ENCODE data around the gene CCDC92B. TPM values are rescaled to one million over a fixed set of nuclear protein-coding genes. Genes with fewer than 3 reads are reported as not detected.

CCDC92B gene
- total RNA-seq, 6 donors from 2014 or later = 0.34 TPM; not detected in 4

GRCh38 chr17:2797226-2797625 is 47.8 kb upstream of the CCDC92B start:
- no peak for TF ChIP-seq EP300 (IDR thresholded peaks at IDR 0.05)
- no peak for TF ChIP-seq POLR2A (IDR thresholded peaks at IDR 0.05)
- no peak for TF ChIP-seq CTCF (IDR thresholded peaks at IDR 0.05)
- TF ChIP-seq POLR2AphosphoS5 (IDR thresholded peaks at IDR 0.05) = no peak
- Histone ChIP-seq H3K27me3 (no peaks in the 10 kb centered on the region), H3K9me3 (no peaks in the 10 kb centered on the region), H3K4me1 (peaks cover 0 to 13% (median 5%) of the 10 kb centered on the region in 4 donors), H3K27ac (peak overlapping the region in 2 of 4 donors; percentile 61 to 72), H3K4me3 (peak overlapping the region in 3 of 4 donors; percentile 35 to 51 (median 44)), H3K36me3 (no peaks in the 10 kb centered on the region)
- DNase-seq (no peak), ATAC-seq (ENCODE audit: low FRiP score in 2 of 2) (no peak)
- 54 to 64% methylated on average over 15 of the region's 15 CpGs for WGBS, 2 donors

- peak; percentile 87 to 89 for DNase-seq
- Histone ChIP-seq H3K27ac (peak within 1 kb of the TSS in 3 of 4 donors; percentile 24 to 72 (median 61)), H3K27me3 (no peaks in the 10 kb centered on the region), H3K4me3 (peak within 1 kb of the TSS in 3 of 4 donors; percentile 35 to 51 (median 44)), H3K4me1 (peaks cover 0 to 13% (median 8%) of the 10 kb centered on the region in 4 donors), H3K36me3 (no peaks in the 10 kb centered on the region), H3K9me3 (no peaks in the 10 kb centered on the region)
- 52 to 81% methylated on average over 14 to 28 of the region's 39 CpGs for WGBS, 2 donors
- TF ChIP-seq CTCF (IDR thresholded peaks at IDR 0.05) (peak in 1 of 6 experiments; percentile 9), EP300 (IDR thresholded peaks at IDR 0.05) (no peak), POLR2AphosphoS5 (IDR thresholded peaks at IDR 0.05) (peak in 1 of 2 donors; percentile 22)
- ATAC-seq (ENCODE audit: low FRiP score in 2 of 2) = peak; percentile 85 to 89
These were observed 47.0 kb upstream of the CCDC92B start, which contains the start of gene RAP1GAP2 for GRCh38 chr17:2796164-2797125. TSS of gene RAP1GAP2 (plus strand) at chr17:2796438. CDS start at chr17:2796528, 90 bp downstream.

GRCh38 chr17:2795441-2796163 is 46.1 kb upstream of the CCDC92B start:
- H3K27ac ChIP-seq = peak overlapping the region in 2 of 4 donors; percentile 43 to 72
- peak in 1 of 2 donors; percentile 2 for ATAC-seq (ENCODE audit: low FRiP score in 2 of 2)
- no peaks in the 10 kb centered on the region for H3K27me3 ChIP-seq
- H3K9me3 ChIP-seq = no peaks in the 10 kb centered on the region
- no peak for TF ChIP-seq EP300 (IDR thresholded peaks at IDR 0.05)
- TF ChIP-seq POLR2A (IDR thresholded peaks at IDR 0.05) = no peak
- TF ChIP-seq POLR2AphosphoS5 (IDR thresholded peaks at IDR 0.05) = no peak
- TF ChIP-seq CTCF (IDR thresholded peaks at IDR 0.05) = no peak
- peaks cover 0 to 21% (median 8%) of the 10 kb centered on the region in 4 donors for H3K4me1 ChIP-seq
- no peak for DNase-seq
- peak overlapping the region in 3 of 4 donors; percentile 35 to 51 (median 44) for H3K4me3 ChIP-seq
- 78 to 86% methylated on average over 16 to 23 of the region's 28 CpGs for WGBS, 2 donors
- H3K36me3 ChIP-seq = no peaks in the 10 kb centered on the region

GRCh38 chr17:2794111-2794803 is 44.8 kb upstream of the CCDC92B start:
- no peak overlapping the region for H3K4me3 ChIP-seq
- peaks cover 0 to 21% (median 8%) of the 10 kb centered on the region in 4 donors for H3K4me1 ChIP-seq
- ATAC-seq (ENCODE audit: low FRiP score in 2 of 2) = no peak
- H3K27me3 ChIP-seq = no peaks in the 10 kb centered on the region
- no peak for DNase-seq
- H3K9me3 ChIP-seq = no peaks in the 10 kb centered on the region
- no peaks in the 10 kb centered on the region for H3K36me3 ChIP-seq
- WGBS, 2 donors = 58 to 67% methylated on average over 4 to 5 of the region's 6 CpGs
- TF ChIP-seq CTCF (IDR thresholded peaks at IDR 0.05) (no peak), POLR2A (IDR thresholded peaks at IDR 0.05) (no peak), POLR2AphosphoS5 (IDR thresholded peaks at IDR 0.05) (no peak), EP300 (IDR thresholded peaks at IDR 0.05) (no peak)
- H3K27ac ChIP-seq = peak overlapping the region in 1 of 4 donors; percentile 66

Data from upper lobe of left lung (tissue), 6 donors.